GM06990 (cell line): ENCODE results near the gene MYADML2.
"Not testable (repeated sequence)": the region's sequence is repeated elsewhere in the genome, so short reads cannot be mapped to it uniquely, and the experiment has no call there.

Source experiments
- DNase-seq: peaks from one replicate; pipeline ENCODE4 v3.0.0-alpha.2; 2011; ENCODE audit not compliant: insufficient read length; ENCODE audit errors: extremely low read depth
- H3K27me3 ChIP-seq: replicated peaks from 2 replicates; pipeline ENCODE4 v1.6.0; 2011; ENCODE audit warnings: low read length; ENCODE audit not compliant: control insufficient read depth, insufficient read depth
- H3K36me3 ChIP-seq: 2 replicates; pipeline ENCODE4 v1.5.1; 2011; ENCODE audit warnings: low read length; ENCODE audit not compliant: control insufficient read depth, insufficient read depth
- H3K4me3 ChIP-seq: replicated peaks from 2 replicates; pipeline ENCODE4 v1.5.1; 2011; ENCODE audit warnings: low read depth, mild to moderate bottlenecking, control low read depth, low read length
- CTCF ChIP-seq: IDR thresholded peaks from 2 replicates; pipeline ENCODE4 v1.5.1; 2011; ENCODE audit warnings: low read length, control low read depth, mild to moderate bottlenecking, inconsistent platforms; ENCODE audit not compliant: insufficient read depth, poor library complexity, severe bottlenecking

The MYADML2 gene

DNA sequence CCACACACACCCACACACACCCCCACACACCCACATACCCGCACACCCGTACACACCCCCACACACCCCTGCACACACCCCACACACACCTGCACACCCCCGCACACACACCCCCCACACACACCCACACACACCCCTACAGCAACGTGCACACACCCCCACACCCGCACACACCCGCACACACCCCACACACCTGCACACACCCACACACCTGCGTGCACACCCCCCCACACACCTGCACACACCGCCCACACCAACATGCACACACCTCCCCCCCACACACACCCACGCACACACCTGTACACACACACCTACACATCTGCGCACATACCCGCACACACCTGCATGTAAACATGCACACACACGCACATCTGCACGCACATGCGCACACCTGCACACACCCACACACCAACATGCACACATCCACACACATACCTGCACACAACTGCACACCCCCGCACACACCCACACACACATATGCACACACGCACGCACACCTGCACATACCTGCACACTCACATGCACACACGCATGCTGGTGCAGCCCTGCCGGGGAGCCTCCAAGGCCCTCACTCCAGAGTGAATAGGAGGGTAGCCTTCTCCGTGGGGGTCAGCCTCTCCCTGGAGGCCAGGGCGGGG lies 37.9 kb upstream of the MYADML2 start:
- peaks cover 12% of the 10 kb centered on the region for H3K36me3 ChIP-seq
- TF ChIP-seq CTCF = no peak
- DNase-seq = peak; percentile 8

DNA sequence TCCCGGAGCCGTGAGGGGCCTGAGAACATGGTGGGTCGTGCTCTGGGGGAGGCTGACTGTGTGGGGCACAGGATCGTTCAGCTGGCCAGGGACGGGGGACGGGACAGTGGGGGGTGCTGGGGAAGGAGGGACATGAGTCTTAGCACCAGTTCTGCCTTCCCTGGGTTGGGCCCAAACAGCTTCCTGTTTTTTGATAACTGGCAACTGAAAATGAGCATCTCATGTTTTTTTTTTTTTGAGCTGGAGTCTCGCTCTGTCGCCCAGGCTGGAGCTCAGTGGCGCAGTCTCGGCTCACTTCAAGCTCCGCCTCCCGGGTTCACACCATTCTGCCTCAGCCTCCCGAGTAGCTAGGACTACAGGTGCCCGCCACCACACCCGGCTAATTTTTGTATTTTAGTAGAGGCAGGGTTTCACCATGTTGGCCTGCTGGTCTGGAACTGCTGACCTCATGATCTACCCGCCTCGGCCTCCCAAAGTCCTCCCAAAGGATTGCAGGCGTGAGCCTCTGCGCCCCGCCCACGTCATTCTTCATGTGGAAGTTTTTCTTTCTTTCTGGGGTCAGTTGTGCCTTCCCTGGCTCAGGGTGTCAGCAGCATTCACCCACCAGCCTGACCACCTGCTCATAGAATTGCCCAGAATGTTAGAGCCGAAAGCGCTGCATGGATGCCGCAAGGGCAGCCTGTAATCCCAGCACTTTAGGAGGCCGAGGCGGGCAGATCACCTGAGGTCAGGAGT lies 36.8 kb upstream of the MYADML2 start:
- H3K36me3 ChIP-seq = peaks cover 12% of the 10 kb centered on the region
- no peak overlapping the region for H3K4me3 ChIP-seq
- TF ChIP-seq CTCF = no peak
- H3K27me3 ChIP-seq = no peaks in the 10 kb centered on the region
- DNase-seq = no peak

More for the DNA sequence above, 37.9 kb upstream of the MYADML2 start:
- H3K27me3 ChIP-seq = no peaks in the 10 kb centered on the region
- H3K4me3 ChIP-seq = no peak overlapping the region

- peak; percentile 1 for DNase-seq
- Histone ChIP-seq H3K36me3 (peaks cover 12% of the 10 kb centered on the region), H3K27me3 (no peaks in the 10 kb centered on the region), H3K4me3 (no peak overlapping the region)
- no peak for TF ChIP-seq CTCF
Measured at GRCh38 chr17:81983011-81983638, 36.1 kb upstream of the MYADML2 start.

- peaks cover 12% of the 10 kb centered on the region for H3K36me3 ChIP-seq
- H3K4me3 ChIP-seq, DNase-seq, H3K27me3 ChIP-seq: not testable (repeated sequence)
Measured at GRCh38 chr17:81981511-81981910, 34.5 kb upstream of the MYADML2 start.

- H3K36me3 ChIP-seq = peaks cover 12% of the 10 kb centered on the region
- TF ChIP-seq CTCF = no peak
- no peak for DNase-seq
- H3K4me3 ChIP-seq = no peak overlapping the region
- no peaks in the 10 kb centered on the region for H3K27me3 ChIP-seq
Measured at GRCh38 chr17:81980707-81981343, 33.8 kb upstream of the MYADML2 start.

- Histone ChIP-seq H3K4me3 (no peak overlapping the region), H3K27me3 (no peaks in the 10 kb centered on the region), H3K36me3 (peaks cover 7% of the 10 kb centered on the region)
- no peak for DNase-seq
- no peak for TF ChIP-seq CTCF
Measured at GRCh38 chr17:81980122-81980521, 33.1 kb upstream of the MYADML2 start.
